Measurements from ENCODE around the gene TSPAN15. TPM values are rescaled to one million over a fixed set of nuclear protein-coding genes. Genes with fewer than 3 reads are reported as not detected.

TSPAN15 gene
- total and polyA plus RNA-seq, 2 of the 4 experiments (the other 2 are of a cell fraction), result 0.48 TPM; not detected in 1

GRCh38 chr10:69484736-69485135, 33.5 kb downstream of the TSPAN15 start:
- Histone ChIP-seq H3K4ac (ENCODE audit: low read depth, low read length) (no peak overlapping the region), H2AK5ac (ENCODE audit: low read depth, low read length) (no peak overlapping the region), H4K91ac (ENCODE audit: insufficient read depth, low read depth, low read length) (no peak overlapping the region), H3K23ac (ENCODE audit: low read depth, low read length) (no peak overlapping the region), H2BK120ac (ENCODE audit: low read depth, low read length) (no peak overlapping the region), H2BK20ac (ENCODE audit: low read depth, low read length) (no peak overlapping the region), H3K9me3 (ENCODE audit: control insufficient read depth, insufficient read depth, low read length) (peaks cover 14% of the 10 kb centered on the region), H3K4me1 (ENCODE audit: control insufficient read depth, insufficient read depth, low read length) (no peaks in the 10 kb centered on the region; the same call in 1 of the 2 replicates), H3K18ac (ENCODE audit: low read depth, low read length) (no peak overlapping the region), H3K9ac (ENCODE audit: low read depth, low read length) (no peak overlapping the region), H3K36me3 (ENCODE audit: control insufficient read depth, insufficient read depth, low read length) (no peaks in the 10 kb centered on the region), H2AFZ (replicated peaks; ENCODE audit: low read length, poor library complexity) (peak overlapping the region; percentile 43), H3K4me3 (ENCODE audit: insufficient read depth, low read depth, low read length) (no peak overlapping the region), H4K5ac (ENCODE audit: low read depth, low read length) (no peak overlapping the region), H2BK5ac (ENCODE audit: low read depth, low read length, poor library complexity, severe bottlenecking) (no peak overlapping the region), H3K79me1 (ENCODE audit: low read depth in 1 of 2, low read length in 2 of 2) (no peaks in the 10 kb centered on the region), H3K9me1 (ENCODE audit: insufficient read depth, low read length) (no peaks in the 10 kb centered on the region), H4K20me1 (ENCODE audit: insufficient read depth, low read length) (no peaks in the 10 kb centered on the region), H2BK15ac (ENCODE audit: low read depth, low read length) (no peak overlapping the region), H3K27ac (ENCODE audit: insufficient read depth, low read length) (no peak overlapping the region), H2AK9ac (replicated peaks; ENCODE audit: low read depth, low read length, poor library complexity) (no peak overlapping the region), H3K56ac (ENCODE audit: extremely low read depth, insufficient read depth, low read length) (no peak overlapping the region), H4K8ac (ENCODE audit: low read depth in 2 of 2, low read length in 2 of 2) (no peak overlapping the region), H3K27me3 (ENCODE audit: control insufficient read depth, insufficient read depth, low read length) (peaks cover 32% of the 10 kb centered on the region), H3K4me2 (ENCODE audit: low read depth, low read length) (no peak overlapping the region), H3K14ac (replicated peaks; ENCODE audit: low read depth, low read length) (no peak overlapping the region)
- ATAC-seq (ENCODE audit: low read depth), result no peak
- WGBS, 2 experiments (ENCODE audit: extremely low coverage in 2 of 2, insufficient read length in 1 of 2), result 44% methylated on average over 3 of the region's 7 CpGs; no CpG with 5 or more reads in 1 of the 2 experiments
- no peak for TF ChIP-seq BHLHE40 (IDR thresholded peaks at IDR 0.05; ENCODE audit: low read depth, low read length)
- TF ChIP-seq MAZ (IDR thresholded peaks at IDR 0.05; ENCODE audit: borderline replicate concordance, low read depth, low read length), result no peak
- TF ChIP-seq FOS (IDR thresholded peaks at IDR 0.05; ENCODE audit: low read depth, low read length), result no peak
- TF ChIP-seq NFE2L2 (IDR thresholded peaks at IDR 0.05; ENCODE audit: low read depth, low read length), result no peak
- no peak for TF ChIP-seq CHD1 (IDR thresholded peaks at IDR 0.05; ENCODE audit: low read depth, low read length)
- no peak for TF ChIP-seq CEBPB (IDR thresholded peaks at IDR 0.05; ENCODE audit: low read depth, low read length)
- TF ChIP-seq ELK1 (IDR thresholded peaks at IDR 0.05; ENCODE audit: borderline replicate concordance, low read depth, low read length), result no peak
- dilution Hi-C loops (cut with HindIII; ENCODE audit: low sequenced_read_pairs, unreplicated experiment) (no loop called here), in situ Hi-C loops (cut with MboI; ENCODE audit: low sequenced_read_pairs) (no loop called here), intact Hi-C loops (cut with micrococcal nuclease) (no loop called here)
- no peak for DNase-seq
- ChIA-PET CTCF (no interaction called here), POLR2A (ENCODE audit: unreplicated experiment) (no interaction called here)
- BruUV-seq (replicated peaks), result no TSS peak
